ENCODE results near the gene PGD.
"Not testable (repeated sequence)": the region's sequence is repeated elsewhere in the genome, so short reads cannot be mapped to it uniquely, and the experiment has no call there.

Gene PGD

DNA sequence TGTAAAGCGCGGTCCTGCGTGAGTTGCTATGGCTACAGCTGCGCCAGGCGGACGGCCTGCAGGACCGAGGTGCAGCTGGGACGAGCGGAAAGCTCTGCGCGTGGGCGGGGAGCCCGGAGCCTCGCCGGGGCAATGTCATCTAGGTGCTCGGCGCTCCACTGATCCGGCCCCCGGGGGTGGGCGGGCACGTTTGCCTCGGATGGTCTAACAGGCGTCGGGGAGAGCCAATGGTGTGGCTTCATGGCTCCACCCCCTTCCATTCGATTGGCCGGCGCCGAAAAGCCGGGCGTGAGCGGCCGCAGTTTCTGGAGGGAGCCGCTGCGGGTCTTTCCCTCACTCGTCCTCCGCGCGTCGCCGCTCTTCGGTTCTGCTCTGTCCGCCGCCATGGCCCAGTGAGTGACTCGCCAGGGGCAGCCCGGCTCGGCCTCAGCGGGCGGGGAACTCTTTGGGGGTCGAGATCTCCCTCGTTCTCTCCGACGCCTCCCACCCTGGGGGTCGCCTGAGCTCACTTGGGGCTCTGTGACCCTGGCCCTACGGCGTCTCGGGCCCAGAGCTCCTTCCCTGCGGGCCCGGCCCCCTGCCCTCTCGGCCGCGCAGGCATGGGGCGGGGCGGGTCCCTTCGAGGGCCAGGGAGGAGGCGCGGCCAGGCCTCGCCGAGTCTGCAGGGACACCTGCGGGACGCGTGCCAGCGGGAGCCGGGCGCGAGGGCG lies at the start of gene PGD:
Gene PGD, plus strand, starts transcription at position 331 of the 710 bp plus-strand sequence. Its CDS starts 54 bp downstream, at position 385.
- peak; percentile 91 for DNase-seq

- DNase-seq, result no peak
These were observed 45.6 kb upstream of the PGD start for GRCh38 chr1:10353282-10353681.

DNA sequence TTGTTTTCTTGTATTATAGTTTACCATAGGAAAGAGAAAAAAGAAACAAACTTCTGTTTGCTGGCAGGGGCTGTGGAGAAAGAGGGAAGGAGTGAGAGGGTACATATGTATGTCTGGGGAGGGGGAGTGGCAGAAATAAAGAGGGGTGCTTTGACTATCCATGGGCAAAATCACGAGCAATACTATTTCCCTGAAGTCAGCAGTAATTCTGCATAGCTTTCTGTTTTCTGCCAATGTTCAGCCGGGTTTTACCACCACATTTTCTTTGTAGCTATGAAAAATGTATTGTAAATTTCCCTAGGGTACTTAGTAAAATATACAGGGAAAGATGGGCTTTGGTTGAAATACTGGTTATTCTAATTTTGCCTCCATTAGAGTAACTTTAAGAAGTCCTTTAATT lies 45.2 kb upstream of the PGD start:
- DNase-seq, result no peak

DNA sequence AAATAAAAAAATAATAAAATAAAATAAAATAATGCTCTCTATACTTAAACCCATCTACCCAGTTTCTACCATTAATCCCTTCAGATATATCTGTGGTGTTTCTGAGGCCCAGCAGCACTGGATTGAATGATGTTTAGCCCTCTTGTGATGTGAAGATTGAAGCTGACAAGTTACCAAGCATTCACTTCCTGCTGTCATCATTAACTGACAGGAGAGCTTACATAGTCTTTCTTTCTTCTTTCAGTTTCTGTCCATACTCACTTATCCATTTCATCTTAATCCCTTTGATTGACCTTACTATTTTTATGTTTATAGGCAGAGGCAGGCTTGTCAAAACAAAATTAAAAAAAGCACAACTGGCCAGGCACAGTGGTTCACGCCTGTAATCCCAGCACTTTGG lies 38.8 kb upstream of the PGD start:
- no peak for DNase-seq

- no peak for DNase-seq
These were observed 37.3 kb upstream of the PGD start for GRCh38 chr1:10361515-10361914.

GRCh38 chr1:10368194-10368593 lies 30.7 kb upstream of the PGD start:
- no peak for DNase-seq

GRCh38 chr1:10374442-10374860 lies 24.4 kb upstream of the PGD start:
- DNase-seq, result no peak

DNA sequence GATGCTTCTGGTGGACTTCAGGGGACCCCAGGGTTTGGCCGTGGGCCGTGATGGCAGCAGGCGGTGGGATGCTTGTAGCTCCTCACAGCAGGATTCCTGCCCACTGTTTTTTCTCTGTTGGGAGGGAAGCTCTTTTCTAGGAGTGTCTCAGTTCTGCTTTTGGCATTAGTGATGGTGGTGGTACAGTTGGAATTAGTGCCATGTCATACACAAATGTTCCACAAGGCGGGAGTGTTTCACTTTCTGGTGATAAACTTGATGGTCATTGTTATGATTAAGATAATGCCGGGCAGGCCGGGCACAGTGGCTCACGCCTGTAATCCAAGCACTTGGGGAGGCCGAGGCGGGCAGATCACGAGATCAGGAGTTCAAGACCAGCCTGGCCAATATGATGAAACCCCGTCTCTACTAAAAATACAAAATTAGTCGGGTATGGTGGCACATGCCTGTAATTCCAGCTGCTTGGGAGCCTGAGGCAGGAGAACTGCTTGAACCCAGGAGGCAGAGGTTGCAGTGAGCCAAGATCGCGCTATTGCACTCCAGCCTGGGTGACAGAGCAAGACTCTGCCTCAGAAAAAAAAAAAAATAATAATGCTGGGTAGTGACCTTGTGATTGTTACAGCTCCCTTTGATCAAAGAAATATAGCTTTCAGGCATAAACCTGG lies 21.4 kb upstream of the PGD start:
- DNase-seq, result not testable (repeated sequence)

GRCh38 chr1:10378081-10378841 lies 20.6 kb upstream of the PGD start:
- no peak for DNase-seq

GRCh38 chr1:10379101-10379620 lies 19.7 kb upstream of the PGD start:
- DNase-seq, result no peak

DNA sequence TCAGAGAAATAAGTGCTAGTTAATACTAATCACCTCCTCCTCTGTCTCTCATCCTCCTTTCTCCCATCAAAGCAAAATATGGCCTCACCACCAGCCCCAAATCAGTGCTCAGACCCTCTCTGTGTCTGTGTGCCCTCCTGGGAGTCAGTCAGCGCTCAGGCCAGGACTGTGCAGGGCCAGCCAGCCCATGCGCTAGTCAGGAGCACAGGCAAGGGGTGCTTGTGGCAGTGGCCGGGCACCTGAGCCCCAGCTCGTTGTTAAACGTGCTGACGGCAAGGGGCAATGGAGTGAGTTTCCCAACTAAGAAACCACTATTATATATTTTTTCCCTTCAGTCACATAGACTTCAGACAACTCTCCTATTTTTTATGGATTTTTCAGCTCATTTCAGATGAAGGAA lies 19.2 kb upstream of the PGD start:
- DNase-seq, result no peak

DNA sequence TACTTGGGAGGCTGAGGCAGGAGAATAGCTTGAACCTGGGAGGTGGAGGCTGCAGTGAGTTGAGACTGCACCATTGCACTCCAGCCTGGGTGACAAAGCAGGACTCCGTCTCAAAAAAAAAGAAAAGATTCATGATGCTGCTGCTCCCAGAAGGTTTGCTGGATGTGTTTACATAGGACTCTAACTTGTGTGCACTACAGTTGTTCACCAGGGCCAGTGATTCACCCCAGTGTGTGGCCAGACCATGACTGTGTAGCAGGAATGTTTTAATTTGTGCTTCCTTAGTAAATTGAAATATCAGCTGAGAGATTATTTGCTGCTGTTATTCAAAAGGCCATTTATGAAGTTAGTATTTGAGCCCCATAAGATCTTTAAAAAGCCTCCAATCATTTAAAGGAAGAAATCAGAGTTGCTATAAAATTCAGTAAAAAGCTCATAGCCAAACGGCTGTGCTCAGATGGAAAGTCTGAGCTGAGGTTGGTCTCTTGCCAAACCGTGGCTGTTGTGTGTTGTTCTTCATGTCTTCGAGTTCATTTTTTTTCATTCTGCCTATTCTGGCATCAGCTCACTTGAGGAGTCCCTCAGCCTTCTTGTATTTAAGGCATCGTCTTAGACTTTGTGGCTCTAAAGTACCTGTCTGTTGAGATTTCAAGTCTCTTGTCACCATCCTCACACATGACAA lies 18.1 kb upstream of the PGD start:
- DNase-seq, result no peak

GRCh38 chr1:10383630-10384029 lies 15.2 kb upstream of the PGD start:
- no peak for DNase-seq

DNA sequence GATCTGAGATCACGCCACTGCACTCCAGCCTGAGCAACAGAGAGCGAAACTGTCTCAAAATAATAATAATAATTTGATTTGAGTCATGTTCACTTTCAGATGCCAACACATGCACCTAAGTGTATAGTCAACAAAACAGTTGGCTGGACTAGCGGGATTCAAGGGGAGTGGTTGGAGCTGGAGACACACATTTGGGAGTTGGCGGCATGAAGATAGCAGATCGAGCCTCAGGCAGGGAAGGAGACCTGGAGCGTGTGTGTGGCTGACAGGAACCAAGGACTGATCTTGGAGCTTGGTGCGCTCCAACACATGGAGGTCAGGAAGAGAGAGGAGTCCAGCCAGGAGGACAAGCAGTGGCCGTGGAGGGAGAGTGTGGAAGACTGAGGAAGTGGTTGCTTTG lies 14.6 kb upstream of the PGD start:
- no peak for DNase-seq

DNA sequence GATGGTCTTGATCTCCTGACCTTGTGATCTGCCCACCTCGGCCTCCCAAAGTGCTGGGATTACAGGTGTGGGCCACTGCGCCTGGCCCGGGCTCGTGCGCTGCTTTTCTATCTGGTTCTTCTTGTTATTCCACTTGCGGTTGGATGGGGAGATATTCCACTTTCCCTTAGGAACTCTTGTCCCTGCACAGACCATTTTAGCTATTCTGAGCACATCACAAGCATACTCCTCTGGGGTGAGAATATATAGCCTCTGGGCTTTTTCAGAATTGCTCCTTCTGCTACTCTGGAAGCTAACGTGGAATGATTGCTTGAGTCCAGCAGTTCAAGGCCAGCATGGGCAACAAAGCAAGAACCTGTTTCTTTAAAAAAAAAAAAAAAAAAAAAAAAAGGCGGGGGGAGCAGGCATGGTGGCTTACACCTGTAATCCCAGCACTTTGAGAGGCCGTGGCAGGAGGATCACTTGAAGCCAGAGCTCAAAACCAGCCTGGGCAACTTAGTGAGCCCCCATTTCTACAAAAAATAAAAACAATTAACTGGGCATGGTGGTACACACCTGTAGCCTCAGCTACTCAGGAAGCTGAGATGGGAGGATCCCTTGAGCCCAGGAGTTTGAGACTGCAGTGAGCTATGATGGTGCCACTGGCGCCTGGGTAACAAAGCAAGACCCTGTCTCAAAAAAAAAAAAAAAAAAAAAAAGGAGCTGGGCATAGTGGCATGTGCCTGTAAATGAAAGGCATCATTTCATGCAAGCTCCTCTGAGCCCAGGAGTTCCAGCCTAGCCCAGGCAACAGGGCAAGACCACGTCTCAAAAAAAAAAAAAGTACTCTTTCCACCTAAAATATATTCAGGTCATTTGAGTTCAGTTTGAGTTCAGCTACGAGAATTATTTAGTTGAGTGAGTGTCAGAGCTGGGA lies 11.8 kb upstream of the PGD start:
- no peak for DNase-seq

DNA sequence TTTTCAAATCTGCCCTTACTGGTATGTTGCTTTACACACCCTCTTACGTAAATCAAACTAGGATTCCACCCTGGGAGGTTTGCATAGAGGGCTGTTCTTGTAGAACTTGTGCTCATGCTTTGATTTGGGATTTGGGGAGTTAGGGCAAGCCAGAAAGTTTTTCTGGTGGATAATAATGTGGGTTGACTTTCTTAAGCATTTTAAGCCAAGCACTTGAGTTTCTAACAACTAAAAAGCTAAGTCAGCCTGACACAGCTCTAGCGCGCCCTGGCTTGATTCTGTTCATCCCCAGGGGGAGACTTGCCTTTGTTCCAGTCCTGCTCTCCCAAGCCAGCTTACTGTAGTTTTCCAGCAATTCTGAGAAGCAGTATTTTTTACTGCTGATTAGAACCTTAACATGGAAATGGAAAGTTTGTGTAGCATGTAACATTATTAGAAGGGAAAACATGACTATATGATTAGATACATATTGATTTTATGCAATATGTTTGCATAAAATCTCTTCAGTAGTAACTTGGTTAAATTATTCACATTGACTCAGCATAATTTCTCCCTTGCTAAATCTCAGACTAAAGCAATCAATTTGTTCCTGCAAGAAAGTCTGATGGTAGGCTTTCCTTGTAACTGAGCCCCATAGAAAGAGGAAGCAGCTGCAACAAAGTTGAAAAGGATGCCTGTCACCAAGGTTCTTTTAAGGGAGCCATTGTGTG lies 11.0 kb upstream of the PGD start:
- DNase-seq, result no peak

DNA sequence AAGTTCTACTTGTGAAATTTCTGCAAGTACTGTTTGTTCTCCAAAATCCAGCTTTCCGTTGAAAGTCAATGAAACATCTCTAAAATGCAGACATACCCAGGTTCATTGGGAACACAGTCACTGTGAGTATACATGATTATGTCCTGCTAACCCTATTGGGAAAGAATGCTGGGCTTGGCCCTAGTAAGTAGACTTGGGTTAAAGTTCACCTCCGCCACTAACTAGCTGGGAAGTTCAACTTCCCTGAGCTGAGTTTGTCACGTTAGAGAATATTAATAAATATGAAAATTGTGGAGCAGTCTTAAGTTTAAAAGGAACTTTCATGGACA lies 10.5 kb upstream of the PGD start:
- no peak for DNase-seq

- DNase-seq, result no peak
These were observed 9.4 kb upstream of the PGD start for GRCh38 chr1:10389271-10389973.

- DNase-seq, result no peak
These were observed 2.0 kb upstream of the PGD start for GRCh38 chr1:10396870-10397269.

DNA sequence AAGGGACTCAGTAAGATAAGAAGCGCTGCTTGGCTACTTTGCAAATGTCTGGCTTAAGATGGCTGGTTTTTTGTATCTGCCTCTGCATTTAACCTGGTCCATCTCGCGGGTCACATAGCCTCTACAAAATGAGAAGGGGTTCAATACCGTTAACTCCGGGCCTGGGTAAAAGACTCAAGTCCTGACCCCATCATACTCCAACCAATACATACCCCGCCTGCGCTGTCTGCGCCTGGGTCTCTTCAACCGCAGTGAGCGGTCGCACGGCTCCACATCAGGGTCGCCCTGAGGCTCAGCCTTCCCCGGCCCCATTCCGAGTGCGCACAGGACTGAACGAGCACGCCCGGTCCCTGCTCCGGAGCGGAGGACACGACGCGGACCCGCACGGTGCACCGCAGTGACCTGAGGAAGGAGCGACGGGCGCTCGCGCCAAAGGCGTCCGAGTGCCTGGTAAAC lies 558 bp upstream of the PGD start:
- DNase-seq, result no peak

DNA sequence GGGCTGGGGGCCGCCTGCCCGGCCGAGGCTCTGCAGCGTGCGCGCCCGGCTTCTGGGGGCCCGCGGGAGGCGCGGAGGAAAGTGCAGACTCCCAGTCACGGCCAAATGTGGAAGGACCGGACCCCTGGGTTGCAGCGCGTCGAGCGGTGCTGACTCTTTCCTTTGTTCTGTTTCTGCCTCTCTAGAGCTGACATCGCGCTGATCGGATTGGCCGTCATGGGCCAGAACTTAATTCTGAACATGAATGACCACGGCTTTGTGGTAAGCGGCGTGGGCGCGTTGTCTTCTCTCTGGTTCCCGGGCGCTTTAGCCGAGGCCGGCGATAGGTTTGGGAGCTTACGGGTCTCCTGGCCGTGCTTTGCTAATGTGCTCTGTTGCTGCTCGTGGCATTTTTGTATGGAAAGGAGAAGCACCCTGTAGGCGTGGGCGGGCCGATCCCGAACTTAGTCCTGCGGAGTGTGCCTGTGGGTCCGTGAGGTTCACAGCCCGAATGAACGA lies 629 bp downstream of the PGD start:
- DNase-seq, result no peak

Data from NCI-H1048 (cell line).